ENCODE results near the gene NFILZ.
"Not testable (repeated sequence)": the region's sequence is repeated elsewhere in the genome, so short reads cannot be mapped to it uniquely, and the experiment has no call there.

NFILZ gene

GRCh38 chr19:8611877-8612806 is 18.3 kb upstream of the NFILZ start:
- DNase-seq: no peak

GRCh38 chr19:8612807-8613171 is 17.6 kb upstream of the NFILZ start:
- peak; percentile 61 for DNase-seq

- DNase-seq: no peak
Measured at GRCh38 chr19:8614455-8614854, 16.0 kb upstream of the NFILZ start.

GRCh38 chr19:8615024-8615423 is 15.4 kb upstream of the NFILZ start:
- no peak for DNase-seq

- DNase-seq: peak; percentile 76
Measured at GRCh38 chr19:8615813-8616596, 14.4 kb upstream of the NFILZ start.

- DNase-seq: no peak
Measured at GRCh38 chr19:8616861-8617260, 13.6 kb upstream of the NFILZ start.

- DNase-seq: not testable (repeated sequence)
Measured at GRCh38 chr19:8617325-8617724, 13.1 kb upstream of the NFILZ start.

GRCh38 chr19:8617984-8618383 is 12.4 kb upstream of the NFILZ start:
- no peak for DNase-seq

- DNase-seq: no peak
Measured at GRCh38 chr19:8618751-8619150, 11.7 kb upstream of the NFILZ start.

GRCh38 chr19:8622886-8623285 is 7.5 kb upstream of the NFILZ start:
- DNase-seq: not testable (repeated sequence)

GRCh38 chr19:8626842-8627241 is 3.6 kb upstream of the NFILZ start:
- DNase-seq: no peak

GRCh38 chr19:8629184-8629583 is 1.2 kb upstream of the NFILZ start:
- DNase-seq: no peak

GRCh38 chr19:8630796-8631424 is 477 bp downstream of the NFILZ start:
- DNase-seq: no peak

- no peak for DNase-seq
Measured at GRCh38 chr19:8631425-8631819, 989 bp downstream of the NFILZ start.

- DNase-seq: no peak
Measured at GRCh38 chr19:8635422-8635821, 5.0 kb downstream of the NFILZ start.

GRCh38 chr19:8637070-8637469 is 6.6 kb downstream of the NFILZ start:
- DNase-seq: not testable (repeated sequence)

GRCh38 chr19:8638078-8638619 is 7.7 kb downstream of the NFILZ start:
- DNase-seq: peak; percentile 58

- DNase-seq: no peak
Measured at GRCh38 chr19:8639821-8640401, 9.5 kb downstream of the NFILZ start.

- DNase-seq: no peak
Measured at GRCh38 chr19:8640402-8641004, 10.1 kb downstream of the NFILZ start.

- DNase-seq: no peak
Measured at GRCh38 chr19:8641221-8641907, 10.9 kb downstream of the NFILZ start.

- no peak for DNase-seq
Measured at GRCh38 chr19:8641908-8642547, 11.6 kb downstream of the NFILZ start.

All from activated CD8-positive, alpha-beta memory T cell treated with anti-CD3 and anti-CD28 coated beads for 24 hours (primary cell).